ENCODE data around the gene SAXO1.

DNA sequence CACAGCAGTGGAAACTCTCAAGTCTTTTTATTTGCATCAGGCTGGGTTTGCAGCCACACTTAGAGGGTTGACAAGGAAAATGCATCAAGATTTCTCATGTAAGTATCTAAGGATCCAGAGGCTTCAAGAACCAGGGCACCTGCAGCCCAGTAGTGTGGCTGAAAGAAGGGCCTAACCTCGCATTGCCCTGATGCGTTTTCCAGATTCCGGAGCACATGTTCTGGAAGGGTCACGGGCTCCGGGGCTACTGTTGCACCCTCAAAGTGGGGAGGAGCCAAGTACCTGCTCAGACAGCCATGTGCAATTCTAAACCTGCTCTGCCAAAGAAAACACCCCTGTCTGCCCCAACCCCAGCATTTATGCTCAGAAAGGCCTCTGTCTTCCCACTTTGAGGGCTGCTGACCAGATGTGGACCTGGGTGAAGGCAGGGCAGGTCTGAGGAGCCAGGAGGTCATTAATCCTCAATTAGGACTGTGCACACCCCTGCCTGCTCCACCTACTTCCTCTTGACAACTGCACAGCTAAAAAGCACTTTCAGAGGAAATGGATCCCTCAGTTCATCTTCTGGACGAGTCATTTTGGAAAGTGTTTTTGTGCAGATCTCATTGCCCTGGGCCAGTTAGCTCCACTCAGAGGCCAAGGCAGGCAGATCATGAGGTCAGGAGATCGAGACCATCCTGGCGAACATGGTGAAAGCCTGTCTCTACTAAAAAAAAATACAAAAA is 110.7 kb downstream of the SAXO1 start:
- no peak for TF ChIP-seq CTCF (IDR thresholded peaks at IDR 0.05; ENCODE audit: insufficient read depth, low read length)
- no peak for TF ChIP-seq REST (IDR thresholded peaks at IDR 0.05; ENCODE audit: insufficient replicate concordance, low read depth)

Data from HL-60 (cell line).